Muscle layer of duodenum (tissue), 2 donors: ENCODE measurements around the gene NRSN2.
"Not testable (repeated sequence)": the region's sequence is repeated elsewhere in the genome, so short reads cannot be mapped to it uniquely, and the experiment has no call there.

Experiments
- H3K27ac ChIP-seq: one replicate; pipeline ENCODE4 v1.7.0; 2013; ENCODE audit warnings: mild to moderate bottlenecking, low read length
- H3K27me3 ChIP-seq: one replicate; pipeline ENCODE4 v1.7.0; 2013; ENCODE audit warnings: low read depth, mild to moderate bottlenecking, control low read depth, low read length
- H3K36me3 ChIP-seq, 2 donors: one replicate each; pipeline ENCODE4 v1.7.0; 2013; ENCODE audit warnings: low read length in 2 of 2, control low read depth in 1 of 2, mild to moderate bottlenecking in 1 of 2; ENCODE audit not compliant: insufficient read depth in 2 of 2, control insufficient read depth in 1 of 2
- H3K4me1 ChIP-seq, 2 donors: one replicate each; pipeline ENCODE4 v1.7.0; 2013; ENCODE audit warnings: low read length in 2 of 2, mild to moderate bottlenecking in 2 of 2, control low read depth in 1 of 2, moderate library complexity in 1 of 2; ENCODE audit not compliant: insufficient read depth in 2 of 2, control insufficient read depth in 1 of 2
- H3K4me3 ChIP-seq, 2 donors: one replicate each; pipeline ENCODE4 v1.7.0; 2013; ENCODE audit warnings: low read length in 2 of 2, low read depth in 1 of 2, mild to moderate bottlenecking in 1 of 2
- H3K9me3 ChIP-seq, 2 donors: one replicate each; pipeline ENCODE4 v1.7.0; 2013; ENCODE audit warnings: low read length in 2 of 2, control low read depth in 1 of 2, mild to moderate bottlenecking in 1 of 2; ENCODE audit not compliant: control insufficient read depth in 1 of 2
- donor health status: healthy.

NRSN2 gene

GRCh38 chr20:326645-327185 lies 20.2 kb upstream of the NRSN2 start:
- Histone ChIP-seq H3K27me3 (no peaks in the 10 kb centered on the region), H3K9me3 (no peaks in the 10 kb centered on the region), H3K27ac (no peak overlapping the region), H3K4me3 (peak overlapping the region; percentile 68 to 86), H3K4me1 (peaks cover 0 to 30% of the 10 kb centered on the region in 2 donors), H3K36me3 (no peaks in the 10 kb centered on the region)

- peak overlapping the region; percentile 68 to 86 for H3K4me3 ChIP-seq
- H3K9me3 ChIP-seq: no peaks in the 10 kb centered on the region
- H3K36me3 ChIP-seq: no peaks in the 10 kb centered on the region
- no peaks in the 10 kb centered on the region for H3K27me3 ChIP-seq
- peak overlapping the region; percentile 75 for H3K27ac ChIP-seq
- H3K4me1 ChIP-seq: peaks cover 0 to 30% of the 10 kb centered on the region in 2 donors
Measured at GRCh38 chr20:327186-328026, 19.5 kb upstream of the NRSN2 start.

- no peaks in the 10 kb centered on the region for H3K27me3 ChIP-seq
- H3K4me1 ChIP-seq: peaks cover 0 to 30% of the 10 kb centered on the region in 2 donors
- no peaks in the 10 kb centered on the region for H3K36me3 ChIP-seq
- no peaks in the 10 kb centered on the region for H3K9me3 ChIP-seq
- H3K27ac ChIP-seq: peak overlapping the region; percentile 75
- H3K4me3 ChIP-seq: peak overlapping the region; percentile 68 to 86
Measured at GRCh38 chr20:328027-328974, 18.6 kb upstream of the NRSN2 start.

GRCh38 chr20:328975-329695 lies 17.8 kb upstream of the NRSN2 start:
- Histone ChIP-seq H3K4me3 (no peak overlapping the region), H3K36me3 (peaks cover 0 to 6% of the 10 kb centered on the region in 2 donors), H3K4me1 (peaks cover 0 to 30% of the 10 kb centered on the region in 2 donors), H3K27ac (no peak overlapping the region), H3K9me3 (no peaks in the 10 kb centered on the region), H3K27me3 (no peaks in the 10 kb centered on the region)

GRCh38 chr20:329851-330232 lies 17.1 kb upstream of the NRSN2 start:
- no peaks in the 10 kb centered on the region for H3K27me3 ChIP-seq
- peaks cover 0 to 8% of the 10 kb centered on the region in 2 donors for H3K36me3 ChIP-seq
- peaks cover 0 to 30% of the 10 kb centered on the region in 2 donors for H3K4me1 ChIP-seq
- no peaks in the 10 kb centered on the region for H3K9me3 ChIP-seq
- no peak overlapping the region for H3K27ac ChIP-seq
- H3K4me3 ChIP-seq: no peak overlapping the region

- peaks cover 0 to 8% of the 10 kb centered on the region in 2 donors for H3K36me3 ChIP-seq
- H3K4me3 ChIP-seq: no peak overlapping the region
- no peaks in the 10 kb centered on the region for H3K9me3 ChIP-seq
- H3K27me3 ChIP-seq: no peaks in the 10 kb centered on the region
- H3K27ac ChIP-seq: no peak overlapping the region
- H3K4me1 ChIP-seq: peaks cover 0 to 30% of the 10 kb centered on the region in 2 donors
Measured at GRCh38 chr20:330233-331149, 16.4 kb upstream of the NRSN2 start.

- H3K27me3 ChIP-seq: no peaks in the 10 kb centered on the region
Measured at GRCh38 chr20:334578-334977, 12.3 kb upstream of the NRSN2 start.

GRCh38 chr20:336040-336439 lies 10.9 kb upstream of the NRSN2 start:
- not testable (repeated sequence) for H3K27me3 ChIP-seq, H3K36me3 ChIP-seq, H3K4me1 ChIP-seq, H3K27ac ChIP-seq, H3K4me3 ChIP-seq, H3K9me3 ChIP-seq

More at GRCh38 chr20:334578-334977, 12.3 kb upstream of the NRSN2 start:
- Histone ChIP-seq H3K4me1 (peaks cover 0 to 9% of the 10 kb centered on the region in 2 donors), H3K36me3 (peaks cover 0 to 8% of the 10 kb centered on the region in 2 donors), H3K4me3 (no peak overlapping the region), H3K27ac (no peak overlapping the region), H3K9me3 (no peaks in the 10 kb centered on the region)

GRCh38 chr20:341682-342081 lies 5.2 kb upstream of the NRSN2 start:
- peaks cover 0 to 11% of the 10 kb centered on the region in 2 donors for H3K4me1 ChIP-seq

GRCh38 chr20:343107-343506 lies 3.8 kb upstream of the NRSN2 start:
- H3K27me3 ChIP-seq: no peaks in the 10 kb centered on the region
- no peaks in the 10 kb centered on the region for H3K9me3 ChIP-seq
- H3K4me1 ChIP-seq: peaks cover 0 to 15% of the 10 kb centered on the region in 2 donors
- no peak overlapping the region for H3K27ac ChIP-seq
- H3K4me3 ChIP-seq: no peak overlapping the region
- peaks cover 4 to 7% of the 10 kb centered on the region in 2 donors for H3K36me3 ChIP-seq

More at GRCh38 chr20:341682-342081, 5.2 kb upstream of the NRSN2 start:
- Histone ChIP-seq H3K9me3 (no peaks in the 10 kb centered on the region), H3K36me3 (peaks cover 3 to 4% of the 10 kb centered on the region in 2 donors), H3K27me3 (no peaks in the 10 kb centered on the region), H3K4me3 (no peak overlapping the region), H3K27ac (no peak overlapping the region)
